BLaER1 (cell line): ENCODE data around the gene NPHP1.
"Not testable (repeated sequence)": the region's sequence is repeated elsewhere in the genome, so short reads cannot be mapped to it uniquely, and the experiment has no call there.

Source experiments
- H3K27ac ChIP-seq: shearing (Covaris generic); formaldehyde crosslinking; 2 replicates; pipeline ENCODE4 v1.8.1; 2022
- H3K27me3 ChIP-seq: shearing (Covaris generic); formaldehyde crosslinking; 2 replicates; pipeline ENCODE4 v1.8.1; 2022
- H3K36me3 ChIP-seq: shearing (Covaris generic); formaldehyde crosslinking; 2 replicates; pipeline ENCODE4 v1.8.1; 2022
- H3K4me1 ChIP-seq: shearing (Covaris generic); formaldehyde crosslinking; 2 replicates; pipeline ENCODE4 v1.8.1; 2022
- H3K4me2 ChIP-seq: shearing (Covaris generic); formaldehyde crosslinking; 2 replicates; pipeline ENCODE4 v1.8.1; 2022
- H3K4me3 ChIP-seq: shearing (Covaris generic); formaldehyde crosslinking; 2 replicates; pipeline ENCODE4 v1.8.1; 2022
- H3K9ac ChIP-seq: shearing (Covaris generic); formaldehyde crosslinking; 2 replicates; pipeline ENCODE4 v1.8.1; 2022
- H3K9me3 ChIP-seq: shearing (Covaris generic); formaldehyde crosslinking; 2 replicates; pipeline ENCODE4 v1.8.1; 2022
- H4K20me1 ChIP-seq: shearing (Covaris generic); formaldehyde crosslinking; 2 replicates; pipeline ENCODE4 v1.8.1; 2022
- Cebpa-rat ChIP-seq: shearing (Covaris generic); IDR thresholded peaks from 2 replicates; pipeline ENCODE4 v1.8.1; 2022

The NPHP1 gene

DNA sequence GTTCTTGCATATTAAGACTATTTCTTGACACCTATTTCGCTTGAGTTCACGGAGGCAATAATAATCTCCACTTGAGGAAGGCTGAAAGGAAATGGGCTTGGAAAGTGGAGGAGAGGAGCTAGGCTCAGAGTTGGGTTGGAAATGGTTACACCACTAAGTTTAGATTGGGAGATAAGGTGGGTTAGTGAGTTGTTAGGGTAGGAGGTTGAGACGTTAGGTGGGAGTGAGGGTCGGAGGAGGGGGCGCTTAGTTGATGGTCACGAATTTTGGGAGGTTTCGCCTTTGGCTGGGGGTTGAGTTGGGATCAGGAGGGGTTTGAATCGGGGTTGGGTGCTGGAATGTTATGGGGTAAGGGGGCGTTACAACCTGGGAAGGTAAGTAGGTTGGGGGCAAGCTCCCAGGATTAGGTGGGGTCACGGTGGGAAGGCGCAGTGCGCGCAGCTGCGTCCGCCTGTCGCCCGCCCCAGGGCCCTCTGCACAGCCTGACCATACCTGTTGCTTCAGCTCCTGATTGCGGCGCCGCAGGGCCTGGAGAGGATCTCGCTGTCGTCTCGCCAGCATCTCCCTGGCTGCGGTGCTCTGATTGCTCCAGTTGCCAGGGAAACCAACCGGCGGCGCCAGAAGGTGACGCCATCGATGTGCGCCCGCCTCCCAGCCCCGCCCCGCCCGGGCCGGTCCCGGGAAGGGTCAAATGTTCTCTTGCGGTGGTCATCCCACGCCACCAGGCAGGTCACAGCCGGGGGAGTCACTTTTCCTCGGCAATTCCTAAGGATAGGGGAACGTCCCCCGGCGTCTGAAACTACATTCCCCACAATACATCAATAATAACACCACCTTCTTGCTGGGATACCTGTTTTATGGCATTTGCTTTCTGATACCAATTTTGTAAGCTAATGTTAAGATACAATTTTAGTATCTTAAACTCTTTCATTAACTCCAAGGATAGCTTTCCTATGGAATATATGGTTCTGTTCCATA is at the start of gene NPHP1:
Gene NPHP1 (minus strand): TSS at position 606 of the 978 bp plus-strand sequence. CDS start 45 bp downstream, at position 561.
- no peak for TF ChIP-seq Cebpa-rat
- Histone ChIP-seq H3K4me3 (peak within 1 kb of the TSS; percentile 74), H3K4me1 (peaks cover 13% of the 10 kb centered on the region), H3K36me3 (peaks cover 19% of the 10 kb centered on the region), H3K27me3 (no peaks in the 10 kb centered on the region), H3K9ac (peak within 1 kb of the TSS; percentile 72), H3K9me3 (no peaks in the 10 kb centered on the region), H4K20me1 (no peaks in the 10 kb centered on the region), H3K4me2 (peak within 1 kb of the TSS; percentile 81), H3K27ac (no peak within 1 kb of the TSS)

DNA sequence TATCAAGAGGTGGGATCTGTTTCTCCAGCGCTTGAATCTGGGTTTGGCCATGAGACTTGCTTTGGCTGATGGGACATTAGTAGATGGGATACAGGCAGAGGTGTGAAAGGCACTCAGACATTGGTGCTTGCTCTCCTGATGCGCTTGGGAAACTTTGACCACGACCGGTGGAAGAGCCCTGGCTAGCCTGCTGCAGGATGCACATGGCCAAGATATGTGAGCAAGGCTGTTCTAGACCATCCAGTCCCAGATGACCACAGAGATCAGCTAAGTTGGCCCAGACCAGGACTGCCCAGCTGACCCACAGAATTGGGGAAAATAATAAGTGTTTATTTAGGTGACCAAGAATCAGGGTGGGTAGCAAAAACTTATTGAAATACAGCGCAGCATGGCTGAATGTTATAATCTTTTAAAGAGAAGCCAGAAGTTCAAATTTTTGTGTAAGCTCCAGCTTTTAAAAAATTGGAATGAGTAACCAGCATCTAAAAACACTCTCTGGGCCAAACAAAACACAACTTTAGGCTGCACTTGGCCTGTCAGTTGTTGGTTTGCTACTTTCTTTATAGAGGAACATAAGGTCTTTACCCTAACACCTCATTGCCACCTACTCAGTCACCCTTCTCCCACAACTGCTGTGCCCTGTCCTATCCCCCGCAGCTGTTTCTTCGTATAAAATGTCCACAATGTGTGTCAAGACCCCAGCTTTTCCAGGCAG is 43.4 kb upstream of the NPHP1 start:
- H3K27me3 ChIP-seq, H3K27ac ChIP-seq, H3K36me3 ChIP-seq, H3K4me1 ChIP-seq, H3K4me3 ChIP-seq, H3K9ac ChIP-seq, H4K20me1 ChIP-seq, H3K4me2 ChIP-seq, H3K9me3 ChIP-seq: not testable (repeated sequence)

DNA sequence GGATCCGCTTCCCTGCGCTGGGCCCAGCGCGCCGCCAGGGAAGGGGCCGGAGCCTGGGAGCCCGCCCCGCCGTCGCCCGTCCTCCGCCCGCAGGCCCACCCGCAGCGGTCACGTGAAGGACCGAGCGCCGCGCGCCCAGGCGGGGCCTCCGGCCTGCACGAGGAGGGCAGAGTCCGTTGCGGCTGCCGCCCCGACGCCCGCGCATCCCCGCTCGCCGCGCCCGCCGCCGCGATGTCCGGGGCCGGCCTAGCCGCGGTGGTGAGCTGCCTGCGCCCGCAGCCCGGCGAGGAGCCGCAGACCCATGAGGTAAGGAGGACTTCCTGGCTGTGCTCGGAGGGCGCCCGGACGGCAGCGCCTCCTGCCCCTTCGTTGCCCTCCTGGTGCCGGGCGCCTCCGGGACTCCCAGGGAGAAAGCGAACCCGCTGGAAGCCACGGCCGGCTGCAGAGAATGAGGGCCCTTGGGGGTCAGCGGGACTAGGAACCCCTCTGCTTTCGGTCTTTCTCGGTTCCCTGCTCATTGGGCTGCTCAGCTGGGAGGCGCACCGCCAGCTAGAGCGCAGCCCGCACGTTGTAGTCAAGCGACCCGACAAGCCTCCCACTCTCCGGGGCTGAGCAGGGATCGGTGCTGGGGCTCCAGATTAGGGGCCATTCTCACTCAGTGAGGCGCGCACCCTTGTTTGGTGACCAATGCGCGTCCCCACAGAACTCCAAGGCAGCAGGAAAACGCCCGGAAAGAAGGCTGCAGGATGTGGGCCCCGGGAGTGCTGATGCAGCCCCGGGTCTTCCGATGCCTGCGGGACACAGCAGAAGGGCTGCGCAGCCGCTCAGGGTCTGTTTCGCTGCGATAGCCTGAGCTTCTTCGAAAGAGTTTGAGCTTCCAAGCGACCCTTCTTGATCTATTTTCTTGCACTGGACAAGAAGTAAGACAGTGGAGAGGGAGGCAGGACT is 40.9 kb upstream of the NPHP1 start:
- not testable (repeated sequence) for H3K4me2 ChIP-seq, H3K4me3 ChIP-seq, H3K9ac ChIP-seq, H3K4me1 ChIP-seq, H4K20me1 ChIP-seq, H3K27me3 ChIP-seq, H3K36me3 ChIP-seq, H3K9me3 ChIP-seq, H3K27ac ChIP-seq

DNA sequence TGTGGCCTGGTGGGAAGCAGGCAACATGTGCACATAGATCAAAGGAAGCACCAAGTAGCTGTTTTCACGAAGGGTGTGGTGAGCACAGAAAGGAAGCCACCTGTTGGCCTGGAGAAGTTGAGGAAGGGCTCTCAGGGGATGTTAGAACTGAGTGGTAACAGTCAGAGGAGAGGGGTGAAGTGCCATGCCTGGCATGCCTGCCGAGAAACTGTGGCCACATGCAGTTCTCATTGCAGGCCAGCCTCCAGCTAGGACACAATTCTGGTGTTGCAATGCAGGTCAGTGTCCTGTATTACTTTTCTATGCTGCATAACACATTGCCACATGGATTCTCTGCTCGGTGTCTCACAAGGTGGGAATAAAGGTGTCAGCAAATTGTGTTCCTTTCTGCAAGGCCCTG is 38.5 kb upstream of the NPHP1 start:
- H4K20me1 ChIP-seq, H3K36me3 ChIP-seq, H3K4me2 ChIP-seq, H3K27me3 ChIP-seq, H3K9ac ChIP-seq, H3K9me3 ChIP-seq, H3K27ac ChIP-seq, H3K4me3 ChIP-seq, H3K4me1 ChIP-seq: not testable (repeated sequence)

DNA sequence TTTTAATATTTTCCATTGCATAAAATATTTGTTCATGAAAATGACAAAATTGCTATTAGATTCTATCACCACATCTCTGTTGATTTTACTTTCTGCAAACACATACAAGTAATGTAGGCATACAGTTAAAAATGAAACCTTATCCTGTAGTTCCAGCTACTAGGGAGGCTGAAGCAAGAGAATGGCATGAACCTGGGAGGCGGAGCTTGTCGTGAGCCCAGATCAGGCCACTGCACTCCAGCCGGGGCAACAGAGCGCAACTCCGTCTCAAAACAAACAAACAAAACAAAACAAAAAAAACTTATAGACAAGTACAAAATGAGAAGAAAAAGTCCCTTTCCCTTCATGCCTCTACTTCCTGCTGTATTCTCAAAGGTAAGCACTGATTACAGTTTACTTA is 29.7 kb upstream of the NPHP1 start:
- not testable (repeated sequence) for H3K4me3 ChIP-seq, H3K9ac ChIP-seq, H3K36me3 ChIP-seq, H3K4me1 ChIP-seq, H3K27ac ChIP-seq, H3K27me3 ChIP-seq, H3K9me3 ChIP-seq, H4K20me1 ChIP-seq, H3K4me2 ChIP-seq

DNA sequence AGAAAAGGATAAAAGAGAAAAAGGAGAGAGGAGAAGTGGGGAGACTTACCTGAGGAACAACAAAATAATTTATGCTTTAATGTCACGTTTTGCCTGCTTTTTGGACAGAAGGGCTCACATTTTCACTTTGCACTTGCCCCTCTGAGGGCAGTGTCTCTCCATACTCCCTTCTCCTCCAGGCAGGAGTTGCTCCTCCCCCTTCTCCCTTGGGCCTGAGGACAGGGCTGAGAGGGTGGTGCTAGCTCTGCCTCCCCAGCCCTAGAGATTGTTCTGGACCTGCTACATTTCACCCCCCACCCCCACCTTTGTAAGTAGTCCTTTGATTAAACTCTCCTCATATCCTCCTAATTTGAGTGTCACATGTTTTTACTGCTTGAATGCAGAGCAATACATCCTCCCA is 25.1 kb upstream of the NPHP1 start:
- not testable (repeated sequence) for H3K9ac ChIP-seq, H3K4me2 ChIP-seq, H3K27me3 ChIP-seq

DNA sequence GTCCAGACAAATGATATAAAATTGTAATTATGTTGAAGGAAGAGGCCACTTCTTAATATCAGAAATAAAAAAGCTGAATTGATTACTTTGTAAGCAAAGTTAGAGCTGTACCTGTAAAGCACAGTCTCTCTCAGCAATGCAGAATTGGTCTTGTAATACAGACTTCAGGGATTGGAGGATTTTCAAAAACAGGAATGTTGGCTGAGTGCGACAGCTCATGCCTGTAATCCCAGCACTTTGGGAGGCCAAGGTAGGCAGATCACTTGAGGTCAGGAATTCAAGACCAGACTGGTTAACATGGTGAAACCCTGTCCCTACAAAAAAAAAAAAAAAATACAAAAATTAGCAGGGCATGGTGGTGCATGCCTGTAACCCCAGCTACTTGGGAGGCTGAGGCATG is 17.8 kb upstream of the NPHP1 start:
- H3K4me3 ChIP-seq, H3K27ac ChIP-seq, H3K9ac ChIP-seq, H3K36me3 ChIP-seq, H3K4me2 ChIP-seq, H4K20me1 ChIP-seq, H3K4me1 ChIP-seq, H3K9me3 ChIP-seq, H3K27me3 ChIP-seq: not testable (repeated sequence)

More for the DNA sequence above, 25.1 kb upstream of the NPHP1 start:
- H3K27ac ChIP-seq, H3K9me3 ChIP-seq, H4K20me1 ChIP-seq, H3K36me3 ChIP-seq, H3K4me1 ChIP-seq, H3K4me3 ChIP-seq: not testable (repeated sequence)

DNA sequence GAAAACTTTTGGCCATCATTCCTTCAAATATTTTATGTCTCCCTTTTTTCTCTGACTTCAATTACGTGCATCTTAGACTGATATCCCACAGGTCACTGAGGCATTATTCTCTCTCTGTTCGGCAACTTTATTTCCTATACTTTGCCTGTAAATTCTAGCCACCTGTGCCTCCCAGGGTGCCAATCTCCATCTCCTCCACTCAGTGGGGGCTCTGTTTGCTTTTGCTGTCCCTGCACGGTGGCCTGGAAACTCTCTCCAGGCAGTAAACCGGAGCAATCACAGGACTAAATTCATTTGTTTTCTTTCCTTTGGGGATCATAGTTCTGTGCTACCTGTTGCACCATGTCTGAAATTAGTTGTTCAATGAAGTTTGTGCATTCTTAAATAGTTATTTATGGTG is 17.1 kb upstream of the NPHP1 start:
- Histone ChIP-seq H3K4me1 (no peaks in the 10 kb centered on the region), H3K9ac (no peak overlapping the region), H3K9me3 (no peaks in the 10 kb centered on the region), H3K36me3 (no peaks in the 10 kb centered on the region), H3K4me3 (no peak overlapping the region), H3K27me3 (no peaks in the 10 kb centered on the region), H4K20me1 (no peaks in the 10 kb centered on the region), H3K4me2 (no peak overlapping the region), H3K27ac (no peak overlapping the region)
- no peak for TF ChIP-seq Cebpa-rat

DNA sequence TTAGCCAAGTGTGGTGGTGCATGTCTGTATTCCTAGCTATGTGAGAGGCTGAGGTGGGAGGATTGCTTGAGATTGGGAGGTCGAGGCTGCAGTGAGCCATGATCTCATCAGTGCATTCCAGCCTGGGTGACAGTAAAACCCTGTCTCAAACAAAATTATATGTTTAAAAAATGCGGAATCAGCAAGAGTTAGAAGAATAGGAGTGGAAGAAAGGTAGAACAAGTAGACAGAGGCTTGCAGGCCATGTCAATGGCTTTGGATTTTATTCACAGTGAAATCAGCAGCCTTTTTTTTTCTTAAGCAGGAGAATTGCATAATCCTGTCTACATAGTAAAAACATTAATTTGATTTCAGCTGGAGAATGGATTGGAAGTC is 15.4 kb upstream of the NPHP1 start:
- Histone ChIP-seq H3K9me3 (no peaks in the 10 kb centered on the region), H3K4me3 (no peak overlapping the region), H3K36me3 (no peaks in the 10 kb centered on the region), H3K27me3 (no peaks in the 10 kb centered on the region), H3K27ac (no peak overlapping the region), H3K4me1 (no peaks in the 10 kb centered on the region), H3K4me2 (no peak overlapping the region), H4K20me1 (no peaks in the 10 kb centered on the region), H3K9ac (no peak overlapping the region)
- TF ChIP-seq Cebpa-rat, result no peak
